Esophagus muscularis mucosa (tissue), 4 donors: Measurements from ENCODE around the gene CAMTA1. TPM values are rescaled to one million over a fixed set of nuclear protein-coding genes. Genes with fewer than 3 reads are reported as not detected.

ENCODE experiments used
- DNase-seq: peaks from one replicate; pipeline ENCODE4 v3.0.0-alpha.2; 2017; ENCODE audit errors: extremely low spot score
- H3K27ac ChIP-seq, 4 donors: fragments of 200-600 bp; sonication (generic); replicated peaks in 1 of 4; 1 replicate in 3 of 4; 2 replicates in 1 of 4; pipeline ENCODE4 v1.5.1; 2016 to 2019; ENCODE audit warnings: mild to moderate bottlenecking in 1 of 4
- H3K27me3 ChIP-seq, 4 donors: fragments of 200-600 bp; sonication (generic); one replicate each; pipeline versions ENCODE4 v1.5.1 to v1.6.0; 2016 to 2019
- H3K36me3 ChIP-seq, 4 donors: fragments of 200-600 bp; sonication (generic); one replicate each; pipeline ENCODE4 v1.5.1; 2016 to 2019
- H3K4me1 ChIP-seq, 4 donors: fragments of 200-600 bp; sonication (generic); one replicate each; pipeline ENCODE4 v1.5.1; 2016 to 2019
- H3K4me3 ChIP-seq, 4 donors: fragments of 200-600 bp; sonication (generic); 1 replicate in 2 of 4; 2 replicates in 2 of 4; pipeline ENCODE4 v1.5.1; 2016 to 2019; ENCODE audit warnings: mild to moderate bottlenecking in 4 of 4, moderate library complexity in 1 of 4
- H3K9me3 ChIP-seq, 4 donors: fragments of 200-600 bp; sonication (generic); 1 replicate in 3 of 4; 2 replicates in 1 of 4; pipeline ENCODE4 v1.5.1; 2016 to 2019
- EP300 ChIP-seq: sonication (generic); formaldehyde crosslinking; IDR thresholded peaks from one replicate; pipeline ENCODE4 v1.6.1; 2017; ENCODE audit warnings: antibody characterized with exemption
- POLR2A ChIP-seq: fragments of 450-650 bp; IDR thresholded peaks from one replicate; pipeline ENCODE4 v1.6.1; 2017; ENCODE audit warnings: antibody characterized with exemption, moderate library complexity, mild to moderate bottlenecking, low read depth
- POLR2AphosphoS5 ChIP-seq, 2 donors: sonication (generic); formaldehyde crosslinking; IDR thresholded peaks; one replicate each; pipeline ENCODE4 v1.6.1; 2017; ENCODE audit warnings: antibody characterized with exemption in 2 of 2
- WGBS: methylation state at CpG from one replicate; pipeline ENCODE4 v1.1.5; 2018; 5-methylcytosine and 5-hydroxymethylcytosine counted together
- intact Hi-C: fragments of 100-400 bp; cut with DNase I; formaldehyde crosslinking; loops from one replicate; pipeline ENCODE4 v1.15.1; 2023
- total RNA-seq, 4 donors: library from RNA; depleted of rRNA; stranded (reverse); fragments of >200 nt; gene quantifications; one replicate each; pipeline versions ENCODE4 v1.1.0 to v1.2.1, GENCODE V29; 2016
- TF ChIP-seq, protein P1 (sequence below), 3 experiments: fragments of 200-600 bp in 2 of 3; fragments of 450-650 bp in 1 of 3; sonication (generic) in 2 of 3; IDR thresholded peaks; one replicate each; pipeline ENCODE4 v1.5.1; 2017 to 2019; ENCODE audit warnings: antibody characterized with exemption in 3 of 3, mild to moderate bottlenecking in 2 of 3, moderate library complexity in 1 of 3

Gene CAMTA1
- total RNA-seq, 4 donors from 2014 or later, result 109 to 226 (median 139) TPM

DNA sequence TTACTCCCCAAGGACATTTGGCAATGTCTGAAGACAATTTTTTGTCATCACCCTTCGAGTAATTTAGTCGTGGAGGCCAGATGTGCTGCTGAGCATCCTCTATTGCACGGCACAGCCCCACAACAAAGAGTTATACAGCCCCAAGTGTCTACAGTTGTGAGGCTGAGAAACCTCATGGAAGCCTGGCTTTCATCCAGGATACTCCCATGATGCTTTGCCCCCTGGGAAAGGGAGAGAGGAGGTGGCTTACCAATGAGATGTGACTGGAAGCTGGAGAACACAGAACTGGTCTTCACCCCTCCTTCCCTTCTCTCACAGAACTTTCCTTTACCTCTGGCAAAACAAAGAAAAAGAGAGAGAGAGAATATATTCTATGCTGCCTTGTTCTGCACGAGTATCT, 834.9 kb downstream of the CAMTA1 start:
- peaks cover 6 to 16% (median 11%) of the 10 kb centered on the region in 4 donors for H3K4me1 ChIP-seq
- H3K36me3 ChIP-seq, result no peaks in the 10 kb centered on the region
- TF ChIP-seq EP300, result no peak
- no peak for TF ChIP-seq POLR2A
- no peak for TF ChIP-seq POLR2AphosphoS5 (IDR thresholded peaks at IDR 0.05)
- TF ChIP-seq, protein P1, sequence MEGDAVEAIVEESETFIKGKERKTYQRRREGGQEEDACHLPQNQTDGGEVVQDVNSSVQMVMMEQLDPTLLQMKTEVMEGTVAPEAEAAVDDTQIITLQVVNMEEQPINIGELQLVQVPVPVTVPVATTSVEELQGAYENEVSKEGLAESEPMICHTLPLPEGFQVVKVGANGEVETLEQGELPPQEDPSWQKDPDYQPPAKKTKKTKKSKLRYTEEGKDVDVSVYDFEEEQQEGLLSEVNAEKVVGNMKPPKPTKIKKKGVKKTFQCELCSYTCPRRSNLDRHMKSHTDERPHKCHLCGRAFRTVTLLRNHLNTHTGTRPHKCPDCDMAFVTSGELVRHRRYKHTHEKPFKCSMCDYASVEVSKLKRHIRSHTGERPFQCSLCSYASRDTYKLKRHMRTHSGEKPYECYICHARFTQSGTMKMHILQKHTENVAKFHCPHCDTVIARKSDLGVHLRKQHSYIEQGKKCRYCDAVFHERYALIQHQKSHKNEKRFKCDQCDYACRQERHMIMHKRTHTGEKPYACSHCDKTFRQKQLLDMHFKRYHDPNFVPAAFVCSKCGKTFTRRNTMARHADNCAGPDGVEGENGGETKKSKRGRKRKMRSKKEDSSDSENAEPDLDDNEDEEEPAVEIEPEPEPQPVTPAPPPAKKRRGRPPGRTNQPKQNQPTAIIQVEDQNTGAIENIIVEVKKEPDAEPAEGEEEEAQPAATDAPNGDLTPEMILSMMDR (IDR thresholded peaks at IDR 0.05), result no peak
- H3K27ac ChIP-seq, result no peak overlapping the region
- peaks cover 0 to 44% (median 0%) of the 10 kb centered on the region in 4 donors for H3K27me3 ChIP-seq
- no peaks in the 10 kb centered on the region for H3K9me3 ChIP-seq
- no peak overlapping the region for H3K4me3 ChIP-seq
- intact Hi-C loops, result loop anchor here (10.0 kb wide), 1 partner anchor 355 kb away; no protein-coding TSS in a partner anchor
- no peak for DNase-seq
- 66% methylated on average over 4 of the region's 4 CpGs for WGBS

DNA sequence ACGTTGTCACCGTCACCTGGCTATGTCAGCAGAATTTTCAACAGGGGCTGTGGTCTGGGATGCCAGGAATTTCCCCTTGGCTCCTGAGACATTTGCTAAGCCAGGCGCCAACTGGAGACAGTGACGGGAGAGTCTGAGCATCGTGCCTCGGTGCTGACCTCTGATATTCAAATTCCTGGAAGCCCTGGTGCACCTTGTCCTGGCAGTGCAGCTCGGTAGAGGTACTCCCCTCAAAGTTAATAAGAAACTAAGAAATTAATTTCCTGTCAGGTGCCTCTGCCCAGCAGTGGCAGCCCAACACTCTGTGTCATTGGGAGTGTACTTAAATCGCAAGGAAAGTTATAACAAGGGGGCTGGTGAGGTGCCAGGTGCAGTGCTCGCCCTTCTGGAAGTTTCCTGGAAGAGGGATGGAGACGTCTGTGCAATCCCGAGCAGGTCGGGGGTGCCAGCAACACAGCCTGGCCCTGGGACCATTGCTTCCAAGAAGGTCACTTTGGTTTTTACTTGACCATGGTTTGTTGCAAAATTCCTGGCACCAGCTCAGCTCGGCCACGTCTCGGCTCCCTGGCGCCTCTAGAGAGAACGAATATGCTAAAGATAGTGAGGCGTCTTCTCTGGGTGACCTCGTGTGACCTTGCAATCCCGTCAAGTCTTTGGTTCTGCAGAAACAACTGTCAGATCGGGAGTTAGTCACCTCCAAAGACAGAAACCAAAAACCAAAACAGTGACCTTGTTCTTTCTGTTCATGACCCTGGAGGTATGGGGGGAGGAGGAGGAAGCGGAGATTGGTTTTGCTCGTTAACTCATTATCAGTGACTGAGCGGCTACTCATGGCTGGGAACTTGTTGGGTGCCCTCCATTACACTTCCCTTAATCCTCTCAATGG, 836.3 kb downstream of the CAMTA1 start:
- no peaks in the 10 kb centered on the region for H3K36me3 ChIP-seq
- no peak overlapping the region for H3K27ac ChIP-seq
- peaks cover 6 to 14% (median 10%) of the 10 kb centered on the region in 4 donors for H3K4me1 ChIP-seq
- DNase-seq, result no peak
- no peaks in the 10 kb centered on the region for H3K9me3 ChIP-seq
- intact Hi-C loops, result loop anchor here (10.0 kb wide), 1 partner anchor 357 kb away; no protein-coding TSS in a partner anchor
- WGBS, result 40% methylated on average over 21 of the region's 24 CpGs
- peaks cover 0 to 50% (median 0%) of the 10 kb centered on the region in 4 donors for H3K27me3 ChIP-seq
- H3K4me3 ChIP-seq, result no peak overlapping the region
- TF ChIP-seq POLR2AphosphoS5 (IDR thresholded peaks at IDR 0.05), result no peak
- TF ChIP-seq EP300, result no peak
- TF ChIP-seq POLR2A, result no peak
- TF ChIP-seq, protein P1 (IDR thresholded peaks at IDR 0.05), result no peak

DNA sequence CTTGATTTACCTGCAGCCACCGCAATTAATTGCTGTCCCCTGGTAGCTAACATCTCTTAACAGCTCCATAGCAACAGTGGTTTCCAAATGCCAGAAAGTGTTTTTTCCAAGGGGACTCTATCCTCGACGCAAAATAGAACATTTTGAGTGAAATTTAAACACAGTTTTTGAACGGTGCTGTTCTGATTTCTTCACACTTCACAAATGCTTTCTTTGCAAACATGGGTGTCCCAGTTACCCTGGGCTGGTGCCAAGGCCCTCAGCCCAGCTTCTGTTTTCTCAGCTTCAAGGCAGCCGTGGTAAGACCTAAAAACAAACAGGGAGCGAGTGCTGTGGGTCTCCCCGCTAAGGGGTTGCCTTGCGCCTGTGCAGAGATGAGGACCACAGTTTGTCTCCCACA, 838.6 kb downstream of the CAMTA1 start:
- no peaks in the 10 kb centered on the region for H3K9me3 ChIP-seq
- H3K36me3 ChIP-seq, result no peaks in the 10 kb centered on the region
- no peak overlapping the region for H3K27ac ChIP-seq
- no peak for DNase-seq
- H3K27me3 ChIP-seq, result peaks cover 0 to 56% (median 0%) of the 10 kb centered on the region in 4 donors
- WGBS, result 75% methylated on average over 8 of the region's 8 CpGs
- no peak for TF ChIP-seq EP300
- TF ChIP-seq POLR2AphosphoS5 (IDR thresholded peaks at IDR 0.05), result no peak
- TF ChIP-seq POLR2A, result no peak
- TF ChIP-seq, protein P1 (IDR thresholded peaks at IDR 0.05), result no peak
- no peak overlapping the region for H3K4me3 ChIP-seq
- intact Hi-C loops, result loop anchor here (10.0 kb wide), 1 partner anchor 359 kb away; no protein-coding TSS in a partner anchor
- H3K4me1 ChIP-seq, result peaks cover 6 to 10% (median 8%) of the 10 kb centered on the region in 4 donors

DNA sequence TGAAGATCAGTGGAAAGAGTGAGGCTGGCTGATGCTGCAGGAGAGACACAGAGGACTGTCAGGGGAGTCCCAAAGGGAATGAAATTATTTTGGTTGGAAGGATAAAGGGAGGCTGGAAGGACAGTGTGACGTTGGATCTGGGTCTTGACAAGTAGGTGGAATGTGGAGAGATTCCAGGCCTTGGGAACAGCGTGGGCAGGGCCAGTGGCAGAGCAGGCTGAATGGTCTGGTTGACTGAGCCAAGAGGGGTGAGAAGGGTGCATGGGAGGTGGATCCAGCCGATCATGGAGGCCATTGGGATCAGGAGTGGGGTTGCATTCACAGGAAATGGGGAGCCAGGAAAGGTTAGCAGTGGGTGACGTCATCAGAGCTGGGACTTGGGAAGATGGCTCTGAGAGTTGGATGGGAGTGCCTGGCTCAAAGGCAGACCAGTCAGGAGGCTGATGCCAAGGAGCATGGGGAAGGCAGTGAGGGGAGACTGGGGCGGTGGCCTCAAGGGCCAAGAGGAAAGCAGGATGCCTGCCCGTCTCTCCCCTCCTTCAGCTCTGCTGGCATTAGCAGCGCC, 839.6 kb downstream of the CAMTA1 start:
- no peak overlapping the region for H3K27ac ChIP-seq
- TF ChIP-seq POLR2AphosphoS5 (IDR thresholded peaks at IDR 0.05), result no peak
- TF ChIP-seq EP300, result no peak
- TF ChIP-seq POLR2A, result no peak
- TF ChIP-seq, protein P1 (IDR thresholded peaks at IDR 0.05), result no peak
- H3K4me3 ChIP-seq, result no peak overlapping the region
- intact Hi-C loops, result loop anchor here (10.0 kb wide), 1 partner anchor 360 kb away; no protein-coding TSS in a partner anchor
- 87% methylated on average over 5 of the region's 7 CpGs for WGBS
- DNase-seq, result no peak
- H3K9me3 ChIP-seq, result no peaks in the 10 kb centered on the region
- H3K27me3 ChIP-seq, result peaks cover 0 to 49% (median 0%) of the 10 kb centered on the region in 4 donors
- H3K36me3 ChIP-seq, result no peaks in the 10 kb centered on the region
- peaks cover 6 to 10% (median 8%) of the 10 kb centered on the region in 4 donors for H3K4me1 ChIP-seq
